NCI-H510A treated with DMSO at 0.1 percent for 48 hours (cell line): Measurements from ENCODE around the gene RAB3A.

Experiments
- DNase-seq: peaks from one replicate; lab custom pipeline; 2025; lab: John Stamatoyannopoulos, UW

The RAB3A gene

GRCh38 chr19:18150776-18151624 is 52.8 kb downstream of the RAB3A start:
- no peak for DNase-seq

- no peak for DNase-seq
Observed at GRCh38 chr19:18149596-18149975, 54.3 kb downstream of the RAB3A start.

- no peak for DNase-seq
Observed at GRCh38 chr19:18147396-18147795, 56.4 kb downstream of the RAB3A start.
